ENCODE measurements around the gene GAL.

The GAL gene

GRCh38 chr11:68658097-68658496, 26.2 kb upstream of the GAL start:
- no peak overlapping the region for H3K27ac ChIP-seq
- DNase-seq (ENCODE audit: low read depth, low spot score) = no peak

- no peak overlapping the region for H3K27ac ChIP-seq
- no peak for DNase-seq (ENCODE audit: low read depth, low spot score)
Observed at GRCh38 chr11:68658661-68659060, 25.7 kb upstream of the GAL start.

GRCh38 chr11:68659158-68659921, 25.0 kb upstream of the GAL start:
- no peak overlapping the region for H3K27ac ChIP-seq
- DNase-seq (ENCODE audit: low read depth, low spot score) = peak; percentile 39

GRCh38 chr11:68660066-68660810, 24.1 kb upstream of the GAL start:
- no peak for DNase-seq (ENCODE audit: low read depth, low spot score)
- H3K27ac ChIP-seq = no peak overlapping the region

DNA sequence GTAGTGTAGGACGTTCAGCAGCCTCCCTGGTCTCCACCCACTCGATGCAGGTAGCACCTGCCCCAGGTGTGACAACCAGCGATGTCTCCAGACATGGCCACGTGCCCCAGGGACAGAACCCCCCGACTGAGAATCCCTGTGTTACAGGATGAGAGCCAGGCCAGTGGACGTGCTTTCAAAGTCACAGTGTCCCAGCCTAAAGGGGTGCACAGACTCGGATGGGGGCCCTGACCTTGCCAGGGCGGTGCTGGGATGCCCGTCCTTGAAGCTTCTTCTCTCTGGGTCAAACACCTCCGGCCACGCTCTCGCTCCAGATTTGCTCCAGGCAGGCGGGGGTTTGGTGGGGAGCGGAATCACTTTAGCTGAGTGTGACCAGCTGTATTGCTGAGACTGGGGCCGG, 23.3 kb upstream of the GAL start:
- no peak for DNase-seq (ENCODE audit: low read depth, low spot score)
- H3K27ac ChIP-seq = no peak overlapping the region

- no peak overlapping the region for H3K27ac ChIP-seq
- DNase-seq (ENCODE audit: low read depth, low spot score) = no peak
Observed at GRCh38 chr11:68661697-68662603, 22.4 kb upstream of the GAL start.

- no peak overlapping the region for H3K27ac ChIP-seq
- no peak for DNase-seq (ENCODE audit: low read depth, low spot score)
Observed at GRCh38 chr11:68663482-68664010, 20.8 kb upstream of the GAL start.

DNA sequence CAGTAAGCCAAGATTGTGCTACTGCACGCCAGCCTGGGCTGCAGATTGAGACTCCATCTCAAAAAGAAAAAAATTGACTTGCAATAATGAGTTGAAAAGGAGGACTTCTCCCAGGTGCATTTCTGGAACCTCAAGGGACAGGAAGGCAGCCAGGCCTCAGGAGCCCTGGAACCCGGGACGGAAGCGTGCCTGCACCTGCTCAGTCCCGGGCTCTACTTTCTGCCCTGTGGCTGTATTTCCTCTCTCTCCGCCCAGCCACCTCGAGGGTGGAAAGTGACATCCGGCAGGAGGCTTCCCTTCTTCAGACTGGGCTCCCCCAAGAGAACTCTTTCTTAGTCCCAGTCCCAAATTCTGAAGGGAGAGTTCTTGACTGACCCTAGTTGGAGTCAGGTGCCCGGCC, 20.2 kb upstream of the GAL start:
- DNase-seq (ENCODE audit: low read depth, low spot score) = no peak
- no peak overlapping the region for H3K27ac ChIP-seq

- no peak for DNase-seq (ENCODE audit: low read depth, low spot score)
- no peak overlapping the region for H3K27ac ChIP-seq
Observed at GRCh38 chr11:68664906-68665305, 19.4 kb upstream of the GAL start.

DNA sequence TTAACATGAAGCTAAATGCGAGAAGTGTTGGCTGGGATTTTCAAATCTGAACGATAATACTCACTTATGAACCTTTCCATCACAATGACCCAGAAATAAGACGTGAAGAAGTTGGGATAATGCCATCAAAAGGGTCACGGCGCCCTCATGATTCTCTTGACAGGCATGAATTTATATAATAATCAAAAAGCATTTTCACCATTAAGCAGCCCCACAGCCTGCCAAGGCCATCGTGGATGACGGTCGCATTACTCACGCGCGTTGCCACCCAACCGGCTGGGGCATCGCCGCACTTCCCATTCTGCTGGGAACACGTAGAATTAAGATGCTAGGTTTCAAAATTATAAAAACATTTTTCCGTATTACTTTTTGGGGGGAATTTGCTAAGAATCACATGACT, 18.9 kb upstream of the GAL start:
- H3K27ac ChIP-seq = no peak overlapping the region

GRCh38 chr11:68666849-68667248, 17.5 kb upstream of the GAL start:
- H3K27ac ChIP-seq = no peak overlapping the region
- no peak for DNase-seq (ENCODE audit: low read depth, low spot score)

More for the DNA sequence above, 18.9 kb upstream of the GAL start:
- DNase-seq (ENCODE audit: low read depth, low spot score) = no peak

DNA sequence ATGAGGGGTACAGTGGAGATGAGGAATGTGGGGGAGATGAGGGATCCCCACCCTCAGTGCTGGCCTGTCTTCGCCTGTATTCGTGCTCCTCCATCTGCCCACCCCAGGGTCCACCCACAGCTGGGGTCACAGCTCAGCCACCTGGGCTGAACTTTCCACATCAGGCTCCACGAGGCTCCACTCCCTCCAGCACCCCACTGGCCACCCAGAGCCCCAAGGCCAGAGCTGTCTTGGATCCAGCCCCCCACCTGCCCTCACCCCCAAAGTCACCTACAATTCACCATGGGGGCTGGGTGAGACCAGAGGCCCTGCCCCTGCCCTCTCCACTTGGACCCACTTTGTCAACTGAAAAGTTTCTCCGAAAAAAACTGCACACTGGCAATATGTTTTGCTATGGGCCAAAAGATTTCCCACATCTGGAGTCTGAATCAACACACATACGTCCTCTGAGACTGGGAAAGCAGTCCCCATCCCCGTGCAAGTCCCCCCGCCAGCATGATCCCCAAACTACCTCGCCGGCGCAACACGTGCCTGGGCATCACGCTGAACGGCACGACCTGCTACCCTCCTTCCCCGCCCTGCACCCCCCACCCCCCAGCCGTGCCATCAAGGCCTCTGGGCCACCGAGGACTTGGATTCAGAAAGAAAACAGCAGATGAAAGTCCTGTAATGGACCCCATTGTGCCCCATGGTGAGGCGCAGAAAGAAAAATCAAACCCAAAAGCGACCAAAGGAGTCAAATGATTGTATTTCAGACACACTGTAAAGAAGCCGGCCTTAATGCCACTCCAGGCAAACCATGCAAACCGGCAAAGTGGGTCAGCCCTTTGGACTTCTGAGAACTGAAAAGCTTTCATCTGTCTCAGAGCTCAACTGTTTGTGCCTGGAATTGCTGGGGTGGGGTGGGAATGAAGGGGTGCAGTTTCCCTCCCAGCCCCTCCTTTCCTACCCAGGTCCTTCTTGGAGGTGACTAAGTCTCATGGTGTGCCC, 16.5 kb upstream of the GAL start:
- no peak for DNase-seq (ENCODE audit: low read depth, low spot score)
- H3K27ac ChIP-seq = no peak overlapping the region

GRCh38 chr11:68669301-68670090, 14.8 kb upstream of the GAL start:
- DNase-seq (ENCODE audit: low read depth, low spot score) = no peak
- no peak overlapping the region for H3K27ac ChIP-seq

GRCh38 chr11:68670208-68670992, 13.9 kb upstream of the GAL start:
- H3K27ac ChIP-seq = no peak overlapping the region
- no peak for DNase-seq (ENCODE audit: low read depth, low spot score)

GRCh38 chr11:68673306-68673945, 10.9 kb upstream of the GAL start:
- DNase-seq (ENCODE audit: low read depth, low spot score) = no peak

DNA sequence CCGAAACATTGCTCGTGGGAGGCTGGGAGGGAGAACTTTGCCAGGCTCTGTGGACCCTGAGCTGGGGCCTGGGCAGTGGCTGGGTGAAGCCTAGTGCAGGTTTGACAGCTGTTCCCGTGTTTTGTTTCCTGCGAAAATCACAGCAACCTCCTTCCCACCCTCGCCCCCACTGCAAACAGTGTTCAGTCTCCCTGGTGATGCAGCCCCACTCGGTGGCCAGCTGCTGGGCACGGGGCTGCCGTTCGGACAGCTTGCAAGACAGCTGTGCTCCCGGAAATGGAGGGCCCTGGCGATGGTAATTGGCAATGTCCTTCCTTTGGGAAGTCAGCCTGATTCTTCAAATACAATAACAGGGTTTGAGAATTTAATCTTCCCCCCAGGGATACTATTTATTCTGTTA, 10.4 kb upstream of the GAL start:
- DNase-seq (ENCODE audit: low read depth, low spot score) = no peak
- H3K27ac ChIP-seq = no peak overlapping the region

More at GRCh38 chr11:68673306-68673945, 10.9 kb upstream of the GAL start:
- H3K27ac ChIP-seq = no peak overlapping the region

DNA sequence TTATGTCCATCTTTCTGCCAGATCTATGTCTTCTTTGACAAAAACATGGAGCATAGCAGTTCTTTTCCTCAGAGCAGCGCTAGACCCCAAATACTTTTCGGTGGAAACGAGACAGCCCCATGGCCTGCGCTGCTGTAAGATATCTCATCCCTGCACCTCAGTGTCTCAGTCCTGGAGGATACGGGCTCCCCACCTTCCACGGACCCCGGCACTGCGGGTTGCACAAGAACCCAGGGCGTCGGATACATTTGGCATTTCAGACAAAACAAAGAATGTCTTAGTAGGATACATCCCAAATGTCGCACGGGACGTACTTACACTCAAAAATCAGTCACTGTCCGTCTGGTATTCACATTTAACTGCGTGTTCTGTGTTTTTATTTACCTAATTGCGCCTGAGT, 9.9 kb upstream of the GAL start:
- no peak overlapping the region for H3K27ac ChIP-seq
- DNase-seq (ENCODE audit: low read depth, low spot score) = no peak
